Body of pancreas (tissue), 4 donors: ENCODE data around the gene LUC7L. TPM values are rescaled to one million over a fixed set of nuclear protein-coding genes. Genes with fewer than 3 reads are reported as not detected.
"Not testable (repeated sequence)": the region's sequence is repeated elsewhere in the genome, so short reads cannot be mapped to it uniquely, and the experiment has no call there.

ENCODE experiments used
- ATAC-seq: fragments of 150-250 bp; one replicate; pipeline ENCODE4 v1.9.1; 2016
- DNase-seq, 4 donors: peaks; one replicate each; pipeline ENCODE4 v3.0.0-alpha.2; 2019
- H3K27ac ChIP-seq, 4 donors: fragments of 200-600 bp; sonication (generic); 1 replicate in 3 of 4; 2 replicates in 1 of 4; pipeline versions ENCODE4 v1.5.1 to v1.6.1; 2016 to 2019; ENCODE audit warnings: mild to moderate bottlenecking in 1 of 4, mixed read lengths in 1 of 4, moderate library complexity in 1 of 4
- H3K27me3 ChIP-seq, 2 donors: fragments of 200-600 bp; sonication (generic); one replicate each; pipeline ENCODE4 v1.6.0; 2016; ENCODE audit warnings: mild to moderate bottlenecking in 1 of 2
- H3K36me3 ChIP-seq, 2 donors: fragments of 200-600 bp; sonication (generic); replicated peaks in 1 of 2; 2 replicates each; pipeline ENCODE4 v1.5.1; 2016; ENCODE audit warnings: low read depth in 2 of 2; ENCODE audit not compliant: insufficient read depth in 1 of 2
- H3K4me1 ChIP-seq: fragments of 200-600 bp; sonication (generic); one replicate; pipeline ENCODE4 v1.6.0; 2016
- H3K4me3 ChIP-seq, 2 donors: fragments of 200-600 bp; sonication (generic); 1 replicate in 1 of 2; 2 replicates in 1 of 2; pipeline ENCODE4 v1.5.1; 2016 to 2019
- H3K9me3 ChIP-seq, 3 donors: fragments of 200-600 bp; sonication (generic); 1 replicate in 2 of 3; 2 replicates in 1 of 3; pipeline ENCODE4 v1.5.1; 2016
- CTCF ChIP-seq, 7 experiments: fragments of 450-650 bp in 4 of 7; fragments of 200-600 bp in 3 of 7; sonication (generic) in 3 of 7; IDR thresholded peaks; one replicate each; pipeline ENCODE4 v1.5.1; 2016 to 2019; ENCODE audit warnings: antibody characterized with exemption in 7 of 7
- POLR2A ChIP-seq, 3 donors: fragments of 450-650 bp; IDR thresholded peaks; one replicate each; pipeline ENCODE4 v1.6.1; 2016; ENCODE audit warnings: antibody characterized with exemption in 3 of 3, mild to moderate bottlenecking in 2 of 3
- WGBS, 2 donors: methylation state at CpG; one replicate each; pipeline ENCODE4 v1.1.5; 2017; 5-methylcytosine and 5-hydroxymethylcytosine counted together
- intact Hi-C: fragments of 100-400 bp; cut with DNase I; formaldehyde crosslinking; loops from one replicate; pipeline ENCODE4 v1.15.1; 2023
- total RNA-seq, 2 donors: library from RNA; depleted of rRNA; stranded (reverse); fragments of >200 nt; gene quantifications; one replicate each; pipeline ENCODE4 v1.1.0, GENCODE V29; 2016

LUC7L gene
- total RNA-seq, 2 donors from 2014 or later, result 106 to 162 TPM

DNA sequence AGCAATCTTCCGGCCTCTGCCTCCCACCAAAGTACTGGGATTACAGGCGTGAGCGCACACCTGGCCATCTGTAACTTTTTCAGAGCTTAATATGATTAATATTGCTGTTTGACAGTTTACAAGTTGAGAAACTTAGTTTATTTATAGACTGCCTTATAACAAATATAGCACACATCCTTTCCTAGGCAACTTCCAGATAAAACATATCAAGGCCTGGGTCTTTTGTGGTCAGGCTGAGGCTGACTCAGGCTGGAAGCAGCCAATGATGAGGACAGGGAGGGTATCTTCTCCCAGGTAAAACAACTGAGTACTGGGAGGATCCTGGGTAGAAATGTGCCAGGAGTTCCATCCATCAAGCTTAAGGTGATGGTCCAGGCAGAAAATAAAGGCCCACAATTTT, 16.2 kb downstream of the LUC7L start:
- WGBS, 2 donors, result 74 to 84% methylated on average over 3 of the region's 3 CpGs
- Histone ChIP-seq H3K4me1 (no peaks in the 10 kb centered on the region), H3K27me3 (no peaks in the 10 kb centered on the region), H3K36me3 (peaks cover 0 to 2% of the 10 kb centered on the region in 2 donors), H3K4me3 (no peak overlapping the region), H3K27ac (no peak overlapping the region), H3K9me3 (no peaks in the 10 kb centered on the region)
- ATAC-seq (no peak), DNase-seq (no peak)
- TF ChIP-seq CTCF (IDR thresholded peaks at IDR 0.05) (no peak), POLR2A (IDR thresholded peaks at IDR 0.05) (no peak)
- intact Hi-C loops, result no loop called here

DNA sequence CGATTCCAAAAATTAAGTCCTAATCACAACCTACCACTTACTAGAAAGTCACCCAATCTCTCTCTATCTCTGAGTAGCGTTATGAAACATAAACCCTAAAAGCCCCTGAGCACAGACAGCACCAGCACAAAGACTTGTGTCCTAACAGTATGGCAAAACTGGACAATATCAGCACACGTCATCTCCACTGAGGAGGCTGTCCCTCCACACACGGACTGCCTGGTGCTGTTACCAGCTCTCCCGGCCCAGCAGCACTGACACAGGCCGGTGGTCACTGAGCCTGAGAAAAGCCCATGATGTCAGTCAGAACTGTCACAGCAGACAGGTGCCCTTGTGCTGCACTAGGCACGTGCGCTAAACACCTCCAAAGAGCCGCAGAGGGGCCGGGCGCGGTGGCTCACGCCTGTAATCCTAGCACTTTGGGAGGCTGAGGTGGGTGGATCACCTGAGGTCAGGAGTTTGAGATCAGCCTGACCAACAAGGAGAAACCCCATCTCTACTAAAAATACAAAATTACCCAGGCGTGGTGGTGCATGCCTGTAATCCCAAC, 17.5 kb downstream of the LUC7L start:
- H3K27me3 ChIP-seq, DNase-seq, intact Hi-C loops, H3K4me1 ChIP-seq, H3K27ac ChIP-seq, H3K9me3 ChIP-seq, H3K4me3 ChIP-seq, H3K36me3 ChIP-seq, ATAC-seq: not testable (repeated sequence)
- WGBS, 2 donors, result 87 to 89% methylated on average over 3 to 14 of the region's 14 CpGs

DNA sequence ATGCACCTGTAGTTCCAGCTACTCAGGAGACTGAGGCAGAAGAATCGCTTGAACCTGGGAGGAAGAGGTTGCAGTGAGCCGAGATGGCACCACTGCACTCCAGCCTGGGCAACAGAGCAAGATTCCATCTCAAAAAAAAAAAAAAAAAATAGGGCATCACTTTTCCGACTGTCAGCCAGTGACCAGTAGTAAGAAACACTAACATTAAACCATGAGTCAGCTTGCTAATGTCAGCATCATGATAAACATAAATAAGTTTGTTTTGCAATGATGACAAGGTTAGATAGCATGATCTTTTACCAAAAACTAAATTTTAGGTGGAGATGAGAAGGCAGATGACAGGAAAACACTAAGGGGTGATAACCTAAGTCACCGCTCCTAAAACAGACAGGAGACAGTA, 19.9 kb downstream of the LUC7L start:
- DNase-seq, H3K9me3 ChIP-seq, ATAC-seq, H3K27me3 ChIP-seq, H3K4me3 ChIP-seq, intact Hi-C loops, H3K4me1 ChIP-seq, H3K27ac ChIP-seq: not testable (repeated sequence)
- H3K36me3 ChIP-seq, result peaks cover 0 to 19% of the 10 kb centered on the region in 2 donors
- 90% methylated on average over 4 of the region's 4 CpGs for WGBS, 2 donors

DNA sequence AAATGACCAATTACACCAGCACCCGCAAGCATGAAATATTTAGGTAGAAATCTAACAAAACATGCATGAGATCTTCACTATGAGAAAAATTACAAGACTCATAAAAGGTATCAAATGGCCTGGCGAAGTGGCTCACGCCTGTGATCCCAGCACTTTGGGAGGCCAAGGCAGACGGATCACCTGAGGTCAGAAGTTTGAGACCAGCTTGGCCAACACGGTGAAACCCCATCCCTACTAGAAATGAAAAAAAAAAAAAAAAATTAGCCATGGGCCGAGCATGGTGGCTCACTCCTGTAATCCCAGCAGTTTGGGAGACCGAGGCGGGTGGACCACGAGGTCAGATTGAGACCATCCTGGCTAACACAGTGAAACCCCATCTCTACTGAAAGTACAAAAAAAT, 25.2 kb downstream of the LUC7L start:
- ATAC-seq, H3K27ac ChIP-seq, DNase-seq, intact Hi-C loops, H3K9me3 ChIP-seq, H3K27me3 ChIP-seq, H3K4me3 ChIP-seq, H3K4me1 ChIP-seq: not testable (repeated sequence)
- peaks cover under 1 to 36% of the 10 kb centered on the region in 2 donors for H3K36me3 ChIP-seq
- 91 to 92% methylated on average over 9 of the region's 9 CpGs for WGBS, 2 donors

DNA sequence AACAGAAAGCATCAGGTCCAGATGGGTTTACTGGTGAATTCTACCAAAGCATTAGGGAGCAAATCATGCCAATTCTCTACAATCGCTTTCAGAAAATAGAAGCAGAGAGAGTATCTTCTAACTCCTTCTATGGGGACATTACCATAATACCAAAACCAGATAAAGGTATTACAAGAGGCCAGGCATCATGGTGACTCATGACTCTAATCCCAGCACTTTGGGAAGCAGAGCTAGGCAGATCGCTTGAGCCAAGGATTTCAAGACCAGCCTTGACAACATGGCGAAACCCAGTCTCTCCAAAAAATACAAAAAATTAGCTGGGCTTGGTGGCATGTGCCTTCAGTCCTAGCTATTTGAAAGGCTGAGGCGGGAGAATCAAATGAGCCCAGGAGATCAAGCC, 26.0 kb downstream of the LUC7L start:
- H3K4me1 ChIP-seq, result no peaks in the 10 kb centered on the region
- no peak overlapping the region for H3K27ac ChIP-seq
- no peak overlapping the region for H3K4me3 ChIP-seq
- no peak for ATAC-seq
- peaks cover 8 to 44% of the 10 kb centered on the region in 2 donors for H3K36me3 ChIP-seq
- intact Hi-C loops, result no loop called here
- no peak for DNase-seq
- TF ChIP-seq CTCF (IDR thresholded peaks at IDR 0.05), result no peak
- TF ChIP-seq POLR2A (IDR thresholded peaks at IDR 0.05), result no peak
- no peaks in the 10 kb centered on the region for H3K27me3 ChIP-seq
- H3K9me3 ChIP-seq, result no peaks in the 10 kb centered on the region
- WGBS, 2 donors, result 96 to 100% methylated on average over 4 of the region's 4 CpGs

GRCh38 chr16:200388-200787, 28.9 kb downstream of the LUC7L start:
- Histone ChIP-seq H3K27me3 (no peaks in the 10 kb centered on the region), H3K36me3 (peaks cover 16 to 42% of the 10 kb centered on the region in 2 donors), H3K9me3 (no peaks in the 10 kb centered on the region), H3K27ac (no peak overlapping the region), H3K4me1 (no peaks in the 10 kb centered on the region), H3K4me3 (no peak overlapping the region)
- intact Hi-C loops, result no loop called here
- TF ChIP-seq CTCF (IDR thresholded peaks at IDR 0.05), result no peak
- TF ChIP-seq POLR2A (IDR thresholded peaks at IDR 0.05), result no peak
- DNase-seq (no peak), ATAC-seq (no peak)
- WGBS, 2 donors, result 86 to 99% methylated on average over 5 of the region's 5 CpGs
